Left lung (tissue), 10 donors: ENCODE data around the gene MAP3K5. TPM values are rescaled to one million over a fixed set of nuclear protein-coding genes. Genes with fewer than 3 reads are reported as not detected.
"Not testable (repeated sequence)": the region's sequence is repeated elsewhere in the genome, so short reads cannot be mapped to it uniquely, and the experiment has no call there.

ENCODE experiments used
- ATAC-seq: fragments of 200-7000 bp; cut with Tn5 transposase; one replicate; pipeline ENCODE4 v1.9.1; 2020; ENCODE audit warnings: moderate library complexity
- DNase-seq, 4 donors: peaks; one replicate each; pipeline ENCODE4 v3.0.0-alpha.2; 2013 to 2020
- H3K27ac ChIP-seq, 2 donors: fragments of 200-600 bp; sonication (generic) in 1 of 2; one replicate each; pipeline versions ENCODE4 v1.5.0 to v1.8.0; 2020 to 2021
- H3K27me3 ChIP-seq, 2 donors: fragments of 200-600 bp; sonication (generic) in 1 of 2; one replicate each; pipeline versions ENCODE4 v1.5.0 to v1.8.0; 2020 to 2021
- H3K36me3 ChIP-seq, 2 donors: fragments of 200-600 bp; sonication (generic) in 1 of 2; one replicate each; pipeline versions ENCODE4 v1.5.0 to v1.8.0; 2020 to 2021
- H3K4me1 ChIP-seq, 2 donors: fragments of 200-600 bp; one replicate each; pipeline ENCODE4 v1.8.0; 2021
- H3K4me3 ChIP-seq, 2 donors: fragments of 200-600 bp; sonication (generic) in 1 of 2; one replicate each; pipeline versions ENCODE4 v1.5.0 to v1.8.0; 2020 to 2021; ENCODE audit warnings: mild to moderate bottlenecking in 1 of 2
- H3K9me3 ChIP-seq, 2 donors: fragments of 200-600 bp; sonication (generic) in 1 of 2; one replicate each; pipeline versions ENCODE4 v1.5.0 to v1.8.0; 2020 to 2021
- CTCF ChIP-seq, 2 donors: fragments of 200-600 bp; sonication (generic) in 1 of 2; IDR thresholded peaks; one replicate each; pipeline versions ENCODE4 v1.5.0 to v1.8.0; 2021; ENCODE audit warnings: antibody characterized with exemption in 2 of 2
- intact Hi-C, 2 donors: fragments of 100-400 bp; cut with DNase I; formaldehyde crosslinking; loops; one replicate each; pipeline versions ENCODE4 v1.11.2 to v1.14.2; 2022
- polyA plus RNA-seq, 6 donors: library from polyadenylated mRNA; unstranded; fragments of 120-200 nt; gene quantifications; one replicate each; pipeline ENCODE4 v1.2.1, GENCODE V29; 2013; ENCODE audit not compliant: insufficient read length in 6 of 6
- total RNA-seq, 2 donors: library from RNA; stranded (reverse); fragmentation: NEBNext Ultra II Directional; extraction: Animal tissue kit (Norgen Biotek cat#: 25700); gene quantifications; one replicate each; pipeline ENCODE4 v1.2.1, GENCODE V29; 2021
- donor health status: DM: no; HTN: yes; CAD: no.
- donor health status: DM: no; HTN: no; CAD: no.

The MAP3K5 gene
- total and polyA plus RNA-seq, 8 donors, result 6.3 to 27.7 (median 7.2) TPM

- ATAC-seq (no peak), DNase-seq (no peak)
- intact Hi-C loops, result loop anchor here in 1 of 2 donors (2.0 to 10.0 kb wide), 2 partner anchors 147 to 187 kb away; no protein-coding TSS in a partner anchor
- Histone ChIP-seq H3K36me3 (no peaks in the 10 kb centered on the region), H3K9me3 (no peaks in the 10 kb centered on the region), H3K4me3 (peak overlapping the region; percentile 86 to 91), H3K27me3 (no peaks in the 10 kb centered on the region), H3K4me1 (peaks cover 6 to 50% of the 10 kb centered on the region in 2 donors), H3K27ac (peak overlapping the region; percentile 96 to 99)
- no peak for TF ChIP-seq CTCF (IDR thresholded peaks at IDR 0.05)
These were observed 225 bp downstream of the MAP3K5 start for GRCh38 chr6:136792095-136792409.

- H3K9me3 ChIP-seq, result no peaks in the 10 kb centered on the region
- DNase-seq (peak; percentile 42 to 91 (median 74)), ATAC-seq (peak; percentile 54)
- H3K4me3 ChIP-seq, result peak overlapping the region; percentile 86 to 91
- peaks cover 6 to 55% of the 10 kb centered on the region in 2 donors for H3K4me1 ChIP-seq
- H3K36me3 ChIP-seq, result no peaks in the 10 kb centered on the region
- TF ChIP-seq CTCF (IDR thresholded peaks at IDR 0.05), result no peak
- no peaks in the 10 kb centered on the region for H3K27me3 ChIP-seq
- intact Hi-C loops, result loop anchor here in 1 of 2 donors (2.0 to 10.0 kb wide), 2 partner anchors 147 to 187 kb away; no protein-coding TSS in a partner anchor
- peak overlapping the region; percentile 96 to 99 for H3K27ac ChIP-seq
These were observed 782 bp downstream of the MAP3K5 start for GRCh38 chr6:136791296-136792094.

- intact Hi-C loops, result loop anchor here in 1 of 2 donors (10.0 kb wide), 1 partner anchor 186 kb away; no protein-coding TSS in a partner anchor
- H3K9me3 ChIP-seq, result no peaks in the 10 kb centered on the region
- peaks cover 6 to 64% of the 10 kb centered on the region in 2 donors for H3K4me1 ChIP-seq
- no peaks in the 10 kb centered on the region for H3K36me3 ChIP-seq
- H3K27ac ChIP-seq, result peak overlapping the region; percentile 96 to 99
- H3K4me3 ChIP-seq, result peak overlapping the region; percentile 86 to 91
- no peaks in the 10 kb centered on the region for H3K27me3 ChIP-seq
- no peak for DNase-seq
- TF ChIP-seq CTCF (IDR thresholded peaks at IDR 0.05), result no peak
- ATAC-seq, result no peak
These were observed 1.6 kb downstream of the MAP3K5 start for GRCh38 chr6:136790411-136791295.

- intact Hi-C loops, H3K9me3 ChIP-seq, H3K36me3 ChIP-seq, H3K27me3 ChIP-seq, ATAC-seq, DNase-seq: not testable (repeated sequence)
- peak overlapping the region in 1 of 2 donors; percentile 91 for H3K4me3 ChIP-seq
- peaks cover 6 to 76% of the 10 kb centered on the region in 2 donors for H3K4me1 ChIP-seq
- peak overlapping the region in 1 of 2 donors; percentile 99 for H3K27ac ChIP-seq
These were observed 2.8 kb downstream of the MAP3K5 start for GRCh38 chr6:136789440-136789839.

GRCh38 chr6:136788069-136788902 is 4.0 kb downstream of the MAP3K5 start:
- Histone ChIP-seq H3K9me3 (no peaks in the 10 kb centered on the region), H3K4me3 (peak overlapping the region in 1 of 2 donors; percentile 91), H3K27me3 (no peaks in the 10 kb centered on the region), H3K4me1 (peaks cover 6 to 84% of the 10 kb centered on the region in 2 donors), H3K36me3 (no peaks in the 10 kb centered on the region), H3K27ac (peak overlapping the region; percentile 0 to 99)
- intact Hi-C loops, result no loop called here
- ATAC-seq, result no peak
- TF ChIP-seq CTCF (IDR thresholded peaks at IDR 0.05), result no peak
- DNase-seq, result no peak
